GM10266 (cell line): Measurements from ENCODE around the gene TMEM132D.

Experiments used
- DNase-seq: peaks from one replicate; pipeline ENCODE4 v3.0.0; 2012; ENCODE audit errors: extremely low spot score
- CTCF ChIP-seq: IDR thresholded peaks from 2 replicates; pipeline ENCODE4 v1.5.1; 2012; ENCODE audit warnings: mild to moderate bottlenecking, low read depth; ENCODE audit not compliant: control insufficient read depth, insufficient read depth; ENCODE audit errors: missing control alignments

The TMEM132D gene

GRCh38 chr12:129409281-129409680, 494.5 kb downstream of the TMEM132D start:
- TF ChIP-seq CTCF = no peak
- DNase-seq = no peak

- no peak for DNase-seq
Measured at GRCh38 chr12:129404556-129404955, 499.3 kb downstream of the TMEM132D start.

GRCh38 chr12:129401572-129401971, 502.3 kb downstream of the TMEM132D start:
- DNase-seq = no peak
- no peak for TF ChIP-seq CTCF

More at GRCh38 chr12:129404556-129404955, 499.3 kb downstream of the TMEM132D start:
- no peak for TF ChIP-seq CTCF

- no peak for DNase-seq
Measured at GRCh38 chr12:129394177-129394825, 509.5 kb downstream of the TMEM132D start.

GRCh38 chr12:129393357-129393937, 510.4 kb downstream of the TMEM132D start:
- no peak for DNase-seq
- TF ChIP-seq CTCF = no peak

More at GRCh38 chr12:129394177-129394825, 509.5 kb downstream of the TMEM132D start:
- TF ChIP-seq CTCF = no peak

- DNase-seq = no peak
- TF ChIP-seq CTCF = no peak
Measured at GRCh38 chr12:129385637-129385990, 518.2 kb downstream of the TMEM132D start.

- no peak for DNase-seq
- TF ChIP-seq CTCF = no peak
Measured at GRCh38 chr12:129383956-129384355, 519.9 kb downstream of the TMEM132D start.
